Suprapubic skin (tissue), 4 donors: Measurements from ENCODE around the gene HBEGF. TPM values are rescaled to one million over a fixed set of nuclear protein-coding genes. Genes with fewer than 3 reads are reported as not detected.

Experiments
- DNase-seq, 2 donors: peaks; one replicate each; pipeline ENCODE4 v3.0.0-alpha.2; 2019; ENCODE audit warnings: low spot score in 2 of 2
- H3K27ac ChIP-seq: fragments of 200-600 bp; sonication (generic); one replicate; pipeline ENCODE4 v1.5.1; 2019
- H3K27me3 ChIP-seq: fragments of 200-600 bp; sonication (generic); one replicate; pipeline ENCODE4 v1.5.1; 2019
- H3K36me3 ChIP-seq: fragments of 200-600 bp; sonication (generic); one replicate; pipeline ENCODE4 v1.5.1; 2019
- H3K4me1 ChIP-seq: fragments of 200-600 bp; sonication (generic); one replicate; pipeline ENCODE4 v1.5.1; 2019
- H3K4me3 ChIP-seq: fragments of 200-600 bp; sonication (generic); one replicate; pipeline ENCODE4 v1.5.1; 2019; ENCODE audit warnings: mild to moderate bottlenecking
- H3K9me3 ChIP-seq: fragments of 200-600 bp; sonication (generic); one replicate; pipeline ENCODE4 v1.5.1; 2019
- EP300 ChIP-seq: sonication (generic); formaldehyde crosslinking; IDR thresholded peaks from one replicate; pipeline ENCODE4 v1.6.1; 2017; ENCODE audit warnings: antibody characterized with exemption
- POLR2A ChIP-seq, 2 donors: fragments of 450-650 bp; IDR thresholded peaks; one replicate each; pipeline ENCODE4 v1.6.1; 2017; ENCODE audit warnings: antibody characterized with exemption in 2 of 2, mild to moderate bottlenecking in 2 of 2, moderate library complexity in 2 of 2
- POLR2AphosphoS5 ChIP-seq, 3 donors: sonication (generic); formaldehyde crosslinking; IDR thresholded peaks; one replicate each; pipeline ENCODE4 v1.6.1; 2017; ENCODE audit warnings: antibody characterized with exemption in 3 of 3
- WGBS: methylation state at CpG from one replicate; pipeline ENCODE4 v1.1.5; 2018; 5-methylcytosine and 5-hydroxymethylcytosine counted together
- total RNA-seq, 4 donors: library from RNA; depleted of rRNA; stranded (reverse); fragments of >200 nt; gene quantifications; one replicate each; pipeline ENCODE4 v1.1.0, GENCODE V29; 2016
- TF ChIP-seq, protein P1 (sequence below), 2 donors: fragments of 200-600 bp in 1 of 2; fragments of 450-650 bp in 1 of 2; sonication (generic) in 1 of 2; IDR thresholded peaks; one replicate each; pipeline ENCODE4 v1.5.1; 2016 to 2019; ENCODE audit warnings: antibody characterized with exemption in 2 of 2, mild to moderate bottlenecking in 1 of 2, moderate library complexity in 1 of 2

The HBEGF gene
- total RNA-seq, 4 donors from 2014 or later = 19.6 to 189 (median 74.8) TPM

DNA sequence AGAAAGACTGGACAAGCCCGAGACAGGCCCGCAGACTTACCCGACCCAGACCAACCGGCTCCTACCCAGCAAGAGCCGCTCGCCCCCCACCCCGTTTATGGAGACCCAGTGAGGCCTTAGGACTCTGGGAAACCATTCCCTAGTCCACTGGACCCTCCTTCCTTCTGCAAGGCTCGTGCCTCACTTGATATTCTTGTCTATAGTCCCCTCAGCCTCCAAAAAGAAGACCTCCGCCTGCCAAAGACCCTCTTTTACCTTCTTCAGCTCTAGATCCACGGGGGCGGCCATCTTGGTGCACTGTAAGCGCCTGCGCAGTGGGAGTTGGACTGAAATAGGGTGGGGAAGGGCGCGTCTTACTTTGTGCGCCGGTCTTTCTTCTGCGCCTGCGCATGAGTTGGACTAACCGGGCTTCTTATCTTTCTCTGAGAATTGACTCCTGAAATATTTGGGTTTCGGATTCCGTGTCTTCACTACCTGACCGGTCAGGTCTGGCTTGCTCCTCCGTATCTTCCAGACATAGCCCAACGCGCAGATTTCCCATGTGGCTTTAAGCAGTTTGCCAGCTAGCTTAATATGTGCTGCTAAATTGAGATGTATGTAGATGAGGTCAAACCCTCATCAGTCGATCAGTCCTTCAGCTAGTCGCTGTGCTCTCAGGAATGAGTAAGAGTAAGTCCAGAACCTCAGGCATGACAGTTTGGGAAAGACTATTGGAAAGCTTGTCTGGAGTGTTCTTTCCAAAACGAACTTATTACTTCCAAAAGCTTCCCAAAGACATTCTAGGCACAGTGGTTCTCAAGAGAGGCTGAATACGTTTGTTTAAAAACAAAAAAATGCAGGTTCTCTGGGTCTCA lies 43.4 kb downstream of the HBEGF start, which contains the start of gene PFDN1:
Gene PFDN1, minus strand, starts transcription at position 316 of the 854 bp plus-strand sequence. Its CDS starts 28 bp downstream, at position 288.
- Histone ChIP-seq H3K9me3 (no peaks in the 10 kb centered on the region), H3K4me3 (peak within 1 kb of the TSS; percentile 78), H3K27me3 (no peaks in the 10 kb centered on the region), H3K27ac (peak within 1 kb of the TSS; percentile 84), H3K4me1 (peaks cover 18% of the 10 kb centered on the region), H3K36me3 (peaks cover 17% of the 10 kb centered on the region)
- DNase-seq = peak; percentile 97
- WGBS = 1% methylated on average over 30 of the region's 30 CpGs
- TF ChIP-seq, protein P1, sequence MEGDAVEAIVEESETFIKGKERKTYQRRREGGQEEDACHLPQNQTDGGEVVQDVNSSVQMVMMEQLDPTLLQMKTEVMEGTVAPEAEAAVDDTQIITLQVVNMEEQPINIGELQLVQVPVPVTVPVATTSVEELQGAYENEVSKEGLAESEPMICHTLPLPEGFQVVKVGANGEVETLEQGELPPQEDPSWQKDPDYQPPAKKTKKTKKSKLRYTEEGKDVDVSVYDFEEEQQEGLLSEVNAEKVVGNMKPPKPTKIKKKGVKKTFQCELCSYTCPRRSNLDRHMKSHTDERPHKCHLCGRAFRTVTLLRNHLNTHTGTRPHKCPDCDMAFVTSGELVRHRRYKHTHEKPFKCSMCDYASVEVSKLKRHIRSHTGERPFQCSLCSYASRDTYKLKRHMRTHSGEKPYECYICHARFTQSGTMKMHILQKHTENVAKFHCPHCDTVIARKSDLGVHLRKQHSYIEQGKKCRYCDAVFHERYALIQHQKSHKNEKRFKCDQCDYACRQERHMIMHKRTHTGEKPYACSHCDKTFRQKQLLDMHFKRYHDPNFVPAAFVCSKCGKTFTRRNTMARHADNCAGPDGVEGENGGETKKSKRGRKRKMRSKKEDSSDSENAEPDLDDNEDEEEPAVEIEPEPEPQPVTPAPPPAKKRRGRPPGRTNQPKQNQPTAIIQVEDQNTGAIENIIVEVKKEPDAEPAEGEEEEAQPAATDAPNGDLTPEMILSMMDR (IDR thresholded peaks at IDR 0.05) = no peak
- TF ChIP-seq POLR2A (IDR thresholded peaks at IDR 0.05) = peak in 1 of 2 donors; percentile 51

DNA sequence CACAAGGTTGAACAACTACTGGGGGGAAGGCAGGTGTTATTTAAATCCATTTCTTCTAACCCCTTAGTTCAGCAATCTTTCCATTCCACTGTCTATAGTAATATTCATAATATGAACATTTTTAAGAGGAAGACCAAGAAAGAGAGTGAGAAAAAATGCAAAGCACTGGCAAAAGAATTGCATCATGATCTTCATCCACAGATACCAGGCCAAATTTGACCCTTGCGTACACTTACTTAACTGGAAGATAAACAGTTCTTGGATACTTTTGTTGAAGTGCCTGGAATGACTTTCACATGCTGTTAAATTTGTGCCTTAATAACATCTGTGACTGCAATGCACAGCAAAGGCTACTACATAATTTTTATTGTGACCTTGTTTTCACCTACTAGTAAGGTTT lies 45.3 kb downstream of the HBEGF start:
- 97% methylated on average over 1 of the region's 1 CpG for WGBS
- H3K27ac ChIP-seq = no peak overlapping the region

DNA sequence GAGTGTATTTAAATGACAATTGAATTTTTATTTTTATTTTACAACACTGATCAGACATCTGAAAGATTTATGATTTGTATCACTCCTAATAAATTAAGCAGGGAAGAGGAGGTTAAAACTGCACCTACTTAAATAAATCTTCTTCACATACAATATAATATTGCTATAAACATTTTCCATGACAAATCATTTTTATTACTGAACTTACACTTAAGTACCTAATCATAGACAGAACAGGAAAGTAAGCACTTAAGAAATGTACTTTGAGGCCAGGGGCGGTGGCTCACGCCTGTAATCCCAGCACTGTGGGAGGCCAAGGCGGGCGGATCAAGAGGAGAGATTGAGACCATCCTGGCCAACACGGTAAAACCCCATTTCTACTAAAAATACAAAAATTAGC lies 47.3 kb downstream of the HBEGF start:
- Histone ChIP-seq H3K36me3 (peaks cover 17% of the 10 kb centered on the region), H3K27ac (no peak overlapping the region), H3K27me3 (no peaks in the 10 kb centered on the region), H3K9me3 (no peaks in the 10 kb centered on the region), H3K4me3 (no peak overlapping the region), H3K4me1 (peaks cover 25% of the 10 kb centered on the region)
- DNase-seq = no peak
- TF ChIP-seq, protein P1 (IDR thresholded peaks at IDR 0.05) = no peak
- no peak for TF ChIP-seq POLR2A (IDR thresholded peaks at IDR 0.05)
- no peak for TF ChIP-seq EP300
- no peak for TF ChIP-seq POLR2AphosphoS5 (IDR thresholded peaks at IDR 0.05)
- WGBS = 94% methylated on average over 5 of the region's 5 CpGs

More for the DNA sequence above, 45.3 kb downstream of the HBEGF start:
- Histone ChIP-seq H3K4me3 (no peak overlapping the region), H3K9me3 (no peaks in the 10 kb centered on the region), H3K4me1 (peaks cover 18% of the 10 kb centered on the region), H3K27me3 (no peaks in the 10 kb centered on the region), H3K36me3 (peaks cover 17% of the 10 kb centered on the region)
- TF ChIP-seq, protein P1 (IDR thresholded peaks at IDR 0.05) = no peak
- TF ChIP-seq POLR2A (IDR thresholded peaks at IDR 0.05) (no peak), EP300 (no peak), POLR2AphosphoS5 (IDR thresholded peaks at IDR 0.05) (no peak)
- DNase-seq = no peak

DNA sequence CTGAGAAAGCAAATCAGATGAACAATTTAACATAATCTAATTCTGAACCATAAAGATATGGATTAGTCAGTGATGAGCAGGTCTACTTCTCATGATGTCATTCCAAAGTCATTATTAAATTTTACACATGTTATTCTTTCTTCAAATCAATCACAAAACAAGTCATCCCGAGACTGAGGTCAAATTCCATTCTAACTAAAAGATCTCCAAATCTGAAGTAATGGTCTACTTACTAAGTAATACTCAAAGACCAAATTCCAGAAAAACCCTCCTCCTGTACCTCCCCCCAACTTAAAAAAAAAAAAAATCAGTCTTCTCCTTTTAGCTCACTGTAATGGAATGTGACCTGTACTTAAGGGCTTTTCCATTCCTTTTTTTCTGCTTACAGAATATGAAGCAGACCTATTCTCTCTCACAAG lies 48.2 kb downstream of the HBEGF start:
- TF ChIP-seq POLR2AphosphoS5 (IDR thresholded peaks at IDR 0.05) (no peak), POLR2A (IDR thresholded peaks at IDR 0.05) (no peak), EP300 (no peak)
- TF ChIP-seq, protein P1 (IDR thresholded peaks at IDR 0.05) = no peak
- Histone ChIP-seq H3K27me3 (no peaks in the 10 kb centered on the region), H3K27ac (no peak overlapping the region), H3K4me1 (peaks cover 28% of the 10 kb centered on the region), H3K9me3 (no peaks in the 10 kb centered on the region), H3K4me3 (no peak overlapping the region), H3K36me3 (peaks cover 17% of the 10 kb centered on the region)
- 72% methylated on average over 1 of the region's 1 CpG for WGBS
- no peak for DNase-seq

DNA sequence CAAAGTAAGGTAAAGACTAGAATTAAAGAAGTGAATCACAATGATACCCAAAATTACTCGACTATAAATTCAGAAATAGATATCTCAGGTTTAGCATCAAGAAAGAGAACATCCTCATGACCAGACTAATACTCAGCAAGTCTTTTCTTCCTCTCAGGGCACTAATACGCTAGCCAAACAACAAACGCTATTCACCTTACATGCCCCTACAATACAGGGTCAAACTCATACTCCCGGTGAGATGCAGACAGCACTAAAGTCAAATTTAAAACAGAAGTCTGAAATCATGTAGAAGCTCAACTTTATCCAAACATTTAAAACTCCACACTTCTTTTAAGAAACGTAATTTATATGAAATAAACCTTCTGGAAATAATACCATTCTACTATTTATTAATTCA lies 49.1 kb downstream of the HBEGF start:
- Histone ChIP-seq H3K36me3 (peaks cover 17% of the 10 kb centered on the region), H3K27ac (no peak overlapping the region), H3K4me1 (peaks cover 34% of the 10 kb centered on the region), H3K27me3 (no peaks in the 10 kb centered on the region), H3K9me3 (no peaks in the 10 kb centered on the region), H3K4me3 (no peak overlapping the region)
- 75% methylated on average over 5 of the region's 5 CpGs for WGBS
- TF ChIP-seq EP300 (no peak), POLR2AphosphoS5 (IDR thresholded peaks at IDR 0.05) (no peak), POLR2A (IDR thresholded peaks at IDR 0.05) (no peak)
- TF ChIP-seq, protein P1 (IDR thresholded peaks at IDR 0.05) = no peak
- no peak for DNase-seq
